ENCODE results near the gene SLC1A2.

The SLC1A2 gene

GRCh38 chr11:35288817-35289541, 130.4 kb downstream of the SLC1A2 start:
- no peaks in the 10 kb centered on the region for H3K36me3 ChIP-seq (ENCODE audit: insufficient read depth, low read length)
- no peak overlapping the region for H3K9ac ChIP-seq (ENCODE audit: low read length)
- H3K27me3 ChIP-seq (ENCODE audit: control insufficient read depth in 1 of 2, insufficient read depth in 2 of 2, low read length in 2 of 2) = no peaks in the 10 kb centered on the region
- H3K9me3 ChIP-seq (ENCODE audit: low read length) = no peaks in the 10 kb centered on the region
- H3K27ac ChIP-seq (ENCODE audit: low read depth, low read length) = no peak overlapping the region
- H3K4me3 ChIP-seq (ENCODE audit: low read depth in 1 of 2, low read length in 2 of 2) = no peak overlapping the region
- no peaks in the 10 kb centered on the region for H3K4me1 ChIP-seq (ENCODE audit: insufficient read depth, low read length)

DNA sequence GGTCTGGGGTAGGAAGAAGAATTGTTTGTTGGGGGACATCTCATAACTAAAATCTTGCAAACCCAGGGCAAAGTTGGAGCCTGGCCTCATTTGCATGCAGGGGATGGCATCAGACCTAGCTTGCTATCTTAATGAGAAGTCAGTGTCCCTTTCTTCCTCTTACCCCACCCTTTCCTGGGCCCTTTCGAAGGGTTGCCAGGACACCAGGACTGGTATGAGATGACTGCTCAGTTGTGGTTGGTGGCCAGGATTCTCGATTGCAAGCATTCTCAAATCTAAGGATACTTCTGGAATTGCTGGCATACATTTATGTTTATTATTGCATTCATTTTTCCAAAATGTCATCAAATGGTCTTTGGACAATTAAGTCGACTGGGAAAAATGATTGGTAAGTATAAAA, 131.0 kb downstream of the SLC1A2 start:
- H3K27ac ChIP-seq (ENCODE audit: low read depth, low read length) = no peak overlapping the region
- no peak overlapping the region for H3K4me3 ChIP-seq (ENCODE audit: low read depth in 1 of 2, low read length in 2 of 2)
- no peaks in the 10 kb centered on the region for H3K4me1 ChIP-seq (ENCODE audit: insufficient read depth, low read length)
- H3K9me3 ChIP-seq (ENCODE audit: low read length) = no peaks in the 10 kb centered on the region
- no peaks in the 10 kb centered on the region for H3K36me3 ChIP-seq (ENCODE audit: insufficient read depth, low read length)
- no peak overlapping the region for H3K9ac ChIP-seq (ENCODE audit: low read length)
- no peaks in the 10 kb centered on the region for H3K27me3 ChIP-seq (ENCODE audit: control insufficient read depth in 1 of 2, insufficient read depth in 2 of 2, low read length in 2 of 2)

- Histone ChIP-seq H3K4me1 (ENCODE audit: insufficient read depth, low read length) (no peaks in the 10 kb centered on the region), H3K9ac (ENCODE audit: low read length) (no peak overlapping the region), H3K27me3 (ENCODE audit: control insufficient read depth in 1 of 2, insufficient read depth in 2 of 2, low read length in 2 of 2) (no peaks in the 10 kb centered on the region), H3K9me3 (ENCODE audit: low read length) (no peaks in the 10 kb centered on the region), H3K4me3 (ENCODE audit: low read depth in 1 of 2, low read length in 2 of 2) (no peak overlapping the region), H3K36me3 (ENCODE audit: insufficient read depth, low read length) (no peaks in the 10 kb centered on the region), H3K27ac (ENCODE audit: low read depth, low read length) (no peak overlapping the region)
Measured at GRCh38 chr11:35287344-35287890, 131.9 kb downstream of the SLC1A2 start.

DNA sequence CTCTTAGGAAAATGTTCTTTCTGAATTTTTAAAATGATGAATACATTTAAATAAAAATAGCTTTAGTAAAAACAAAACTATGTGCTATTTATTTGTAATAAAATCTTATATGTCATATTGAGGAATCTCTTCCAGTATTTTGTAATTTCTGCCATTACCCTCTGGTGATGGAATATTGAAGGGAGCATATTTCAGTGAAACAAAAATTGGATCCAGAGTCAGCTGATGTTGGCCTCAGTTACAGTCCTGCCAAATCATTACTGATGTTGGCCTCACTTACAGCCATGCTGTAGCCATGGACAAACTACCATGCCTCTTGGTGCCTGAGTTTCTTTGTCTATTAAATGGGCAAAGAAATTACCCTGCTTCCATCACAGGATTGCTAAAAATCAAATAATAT, 133.2 kb downstream of the SLC1A2 start:
- Histone ChIP-seq H3K9ac (ENCODE audit: low read length) (no peak overlapping the region), H3K27ac (ENCODE audit: low read depth, low read length) (no peak overlapping the region), H3K36me3 (ENCODE audit: insufficient read depth, low read length) (no peaks in the 10 kb centered on the region), H3K4me1 (ENCODE audit: insufficient read depth, low read length) (no peaks in the 10 kb centered on the region), H3K27me3 (ENCODE audit: control insufficient read depth in 1 of 2, insufficient read depth in 2 of 2, low read length in 2 of 2) (no peaks in the 10 kb centered on the region), H3K4me3 (ENCODE audit: low read depth in 1 of 2, low read length in 2 of 2) (no peak overlapping the region), H3K9me3 (ENCODE audit: low read length) (no peaks in the 10 kb centered on the region)

DNA sequence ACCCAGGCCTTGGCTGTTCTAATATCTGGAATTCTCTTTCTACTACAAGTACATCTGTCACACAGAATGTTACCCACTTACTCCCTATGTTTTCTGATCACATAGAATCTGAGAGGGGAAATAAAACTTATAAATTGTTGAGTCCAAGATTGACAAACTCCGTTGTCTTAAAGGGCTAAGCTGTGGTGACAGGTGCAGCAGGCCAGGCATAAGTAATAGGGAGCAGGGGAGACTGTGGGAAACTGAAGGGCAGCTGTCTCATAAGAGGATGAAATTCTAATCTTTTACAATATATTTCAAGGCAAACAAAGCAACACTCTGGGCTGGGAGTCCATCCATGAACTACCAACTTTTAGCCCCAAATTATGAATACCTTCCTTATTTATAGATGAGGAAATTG, 133.9 kb downstream of the SLC1A2 start:
- H3K4me3 ChIP-seq (ENCODE audit: low read depth in 1 of 2, low read length in 2 of 2) = no peak overlapping the region
- H3K4me1 ChIP-seq (ENCODE audit: insufficient read depth, low read length) = no peaks in the 10 kb centered on the region
- H3K9me3 ChIP-seq (ENCODE audit: low read length) = no peaks in the 10 kb centered on the region
- no peak overlapping the region for H3K27ac ChIP-seq (ENCODE audit: low read depth, low read length)
- no peak overlapping the region for H3K9ac ChIP-seq (ENCODE audit: low read length)
- no peaks in the 10 kb centered on the region for H3K27me3 ChIP-seq (ENCODE audit: control insufficient read depth in 1 of 2, insufficient read depth in 2 of 2, low read length in 2 of 2)
- H3K36me3 ChIP-seq (ENCODE audit: insufficient read depth, low read length) = no peaks in the 10 kb centered on the region

GRCh38 chr11:35282221-35282882, 137.0 kb downstream of the SLC1A2 start:
- no peaks in the 10 kb centered on the region for H3K27me3 ChIP-seq (ENCODE audit: control insufficient read depth in 1 of 2, insufficient read depth in 2 of 2, low read length in 2 of 2)
- no peak overlapping the region for H3K9ac ChIP-seq (ENCODE audit: low read length)
- no peaks in the 10 kb centered on the region for H3K4me1 ChIP-seq (ENCODE audit: insufficient read depth, low read length)
- no peak overlapping the region for H3K4me3 ChIP-seq (ENCODE audit: low read depth in 1 of 2, low read length in 2 of 2)
- no peaks in the 10 kb centered on the region for H3K9me3 ChIP-seq (ENCODE audit: low read length)
- H3K36me3 ChIP-seq (ENCODE audit: insufficient read depth, low read length) = no peaks in the 10 kb centered on the region
- H3K27ac ChIP-seq (ENCODE audit: low read depth, low read length) = no peak overlapping the region

DNA sequence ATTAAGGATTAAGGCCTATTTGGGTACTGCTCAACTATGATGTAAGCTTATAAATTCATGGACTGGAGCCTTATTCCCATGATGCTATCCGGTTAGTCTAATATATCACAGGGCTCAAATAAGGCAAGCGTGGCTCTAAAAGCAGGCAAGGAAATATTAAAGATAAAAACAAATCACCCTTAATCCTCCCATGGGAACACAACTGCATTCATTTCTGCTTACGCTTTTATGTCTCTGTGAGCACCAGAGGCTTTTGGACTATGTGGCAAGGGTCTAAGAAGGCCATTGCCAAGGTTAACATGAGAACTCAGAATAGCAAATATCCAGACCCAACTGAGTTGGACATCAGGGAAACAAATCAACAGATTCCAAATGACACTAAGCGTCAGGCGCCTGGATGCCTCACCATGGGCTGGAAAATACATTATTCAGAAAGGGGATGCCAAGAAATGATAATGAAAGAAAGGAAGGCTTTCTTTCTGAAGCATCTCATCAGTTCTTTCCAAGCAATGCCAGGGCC, 138.1 kb downstream of the SLC1A2 start:
- Histone ChIP-seq H3K27ac (ENCODE audit: low read depth, low read length) (no peak overlapping the region), H3K9ac (ENCODE audit: low read length) (no peak overlapping the region), H3K4me1 (ENCODE audit: insufficient read depth, low read length) (peaks cover 4% of the 10 kb centered on the region), H3K9me3 (ENCODE audit: low read length) (no peaks in the 10 kb centered on the region), H3K36me3 (ENCODE audit: insufficient read depth, low read length) (no peaks in the 10 kb centered on the region), H3K4me3 (ENCODE audit: low read depth in 1 of 2, low read length in 2 of 2) (no peak overlapping the region), H3K27me3 (ENCODE audit: control insufficient read depth in 1 of 2, insufficient read depth in 2 of 2, low read length in 2 of 2) (no peaks in the 10 kb centered on the region)

- H3K36me3 ChIP-seq (ENCODE audit: insufficient read depth, low read length) = no peaks in the 10 kb centered on the region
- H3K4me1 ChIP-seq (ENCODE audit: insufficient read depth, low read length) = peaks cover 9% of the 10 kb centered on the region
- H3K9me3 ChIP-seq (ENCODE audit: low read length) = no peaks in the 10 kb centered on the region
- no peaks in the 10 kb centered on the region for H3K27me3 ChIP-seq (ENCODE audit: control insufficient read depth in 1 of 2, insufficient read depth in 2 of 2, low read length in 2 of 2)
- no peak overlapping the region for H3K27ac ChIP-seq (ENCODE audit: low read depth, low read length)
- no peak overlapping the region for H3K9ac ChIP-seq (ENCODE audit: low read length)
- H3K4me3 ChIP-seq (ENCODE audit: low read depth in 1 of 2, low read length in 2 of 2) = no peak overlapping the region
Measured at GRCh38 chr11:35280727-35281126, 138.6 kb downstream of the SLC1A2 start.

GRCh38 chr11:35277827-35278226, 141.5 kb downstream of the SLC1A2 start:
- H3K27ac ChIP-seq (ENCODE audit: low read depth, low read length) = no peak overlapping the region
- H3K27me3 ChIP-seq (ENCODE audit: control insufficient read depth in 1 of 2, insufficient read depth in 2 of 2, low read length in 2 of 2) = no peaks in the 10 kb centered on the region
- no peaks in the 10 kb centered on the region for H3K9me3 ChIP-seq (ENCODE audit: low read length)
- no peaks in the 10 kb centered on the region for H3K36me3 ChIP-seq (ENCODE audit: insufficient read depth, low read length)
- peaks cover 23% of the 10 kb centered on the region for H3K4me1 ChIP-seq (ENCODE audit: insufficient read depth, low read length)
- H3K9ac ChIP-seq (ENCODE audit: low read length) = no peak overlapping the region
- no peak overlapping the region for H3K4me3 ChIP-seq (ENCODE audit: low read depth in 1 of 2, low read length in 2 of 2)

GRCh38 chr11:35276396-35277145, 142.8 kb downstream of the SLC1A2 start:
- H3K27me3 ChIP-seq (ENCODE audit: control insufficient read depth in 1 of 2, insufficient read depth in 2 of 2, low read length in 2 of 2) = no peaks in the 10 kb centered on the region
- H3K9me3 ChIP-seq (ENCODE audit: low read length) = no peaks in the 10 kb centered on the region
- peaks cover 23% of the 10 kb centered on the region for H3K4me1 ChIP-seq (ENCODE audit: insufficient read depth, low read length)
- H3K9ac ChIP-seq (ENCODE audit: low read length) = no peak overlapping the region
- no peak overlapping the region for H3K4me3 ChIP-seq (ENCODE audit: low read depth in 1 of 2, low read length in 2 of 2)
- H3K36me3 ChIP-seq (ENCODE audit: insufficient read depth, low read length) = no peaks in the 10 kb centered on the region
- no peak overlapping the region for H3K27ac ChIP-seq (ENCODE audit: low read depth, low read length)

GRCh38 chr11:35275786-35276170, 143.6 kb downstream of the SLC1A2 start:
- Histone ChIP-seq H3K4me3 (ENCODE audit: low read depth in 1 of 2, low read length in 2 of 2) (no peak overlapping the region), H3K36me3 (ENCODE audit: insufficient read depth, low read length) (no peaks in the 10 kb centered on the region), H3K27ac (ENCODE audit: low read depth, low read length) (no peak overlapping the region), H3K9ac (ENCODE audit: low read length) (no peak overlapping the region), H3K9me3 (ENCODE audit: low read length) (no peaks in the 10 kb centered on the region), H3K27me3 (ENCODE audit: control insufficient read depth in 1 of 2, insufficient read depth in 2 of 2, low read length in 2 of 2) (no peaks in the 10 kb centered on the region), H3K4me1 (ENCODE audit: insufficient read depth, low read length) (peaks cover 23% of the 10 kb centered on the region)

Measured in muscle layer of colon (tissue), 2 donors.